Limb (tissue), 2 donors: ENCODE measurements around the gene ERMARD.

Source experiments
- DNase-seq, 2 donors: peaks; one replicate each; pipeline ENCODE4 v3.0.0-alpha.2; 2016; ENCODE audit errors: extremely low spot score in 2 of 2

The ERMARD gene

DNA sequence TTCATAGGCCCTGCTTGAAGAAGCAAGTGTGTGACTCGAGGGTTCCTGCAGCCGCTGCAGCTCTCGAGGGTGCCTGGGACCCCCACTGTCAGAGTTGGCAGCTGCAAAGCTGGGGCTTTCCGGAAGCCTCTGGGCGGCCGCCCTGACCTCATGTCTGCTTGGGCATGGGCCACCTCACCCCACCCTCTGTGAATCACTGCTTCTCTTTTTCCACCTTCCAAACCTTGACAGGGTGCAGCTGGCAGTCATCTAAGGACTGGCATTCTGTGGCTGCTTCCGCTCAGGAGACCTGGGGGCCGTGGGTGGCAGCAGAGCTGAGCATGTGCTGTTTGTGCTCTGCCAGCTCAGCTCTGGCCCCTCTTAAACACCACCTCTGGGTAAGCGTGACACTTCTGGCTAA is 32.0 kb downstream of the ERMARD start:
- DNase-seq: no peak

DNA sequence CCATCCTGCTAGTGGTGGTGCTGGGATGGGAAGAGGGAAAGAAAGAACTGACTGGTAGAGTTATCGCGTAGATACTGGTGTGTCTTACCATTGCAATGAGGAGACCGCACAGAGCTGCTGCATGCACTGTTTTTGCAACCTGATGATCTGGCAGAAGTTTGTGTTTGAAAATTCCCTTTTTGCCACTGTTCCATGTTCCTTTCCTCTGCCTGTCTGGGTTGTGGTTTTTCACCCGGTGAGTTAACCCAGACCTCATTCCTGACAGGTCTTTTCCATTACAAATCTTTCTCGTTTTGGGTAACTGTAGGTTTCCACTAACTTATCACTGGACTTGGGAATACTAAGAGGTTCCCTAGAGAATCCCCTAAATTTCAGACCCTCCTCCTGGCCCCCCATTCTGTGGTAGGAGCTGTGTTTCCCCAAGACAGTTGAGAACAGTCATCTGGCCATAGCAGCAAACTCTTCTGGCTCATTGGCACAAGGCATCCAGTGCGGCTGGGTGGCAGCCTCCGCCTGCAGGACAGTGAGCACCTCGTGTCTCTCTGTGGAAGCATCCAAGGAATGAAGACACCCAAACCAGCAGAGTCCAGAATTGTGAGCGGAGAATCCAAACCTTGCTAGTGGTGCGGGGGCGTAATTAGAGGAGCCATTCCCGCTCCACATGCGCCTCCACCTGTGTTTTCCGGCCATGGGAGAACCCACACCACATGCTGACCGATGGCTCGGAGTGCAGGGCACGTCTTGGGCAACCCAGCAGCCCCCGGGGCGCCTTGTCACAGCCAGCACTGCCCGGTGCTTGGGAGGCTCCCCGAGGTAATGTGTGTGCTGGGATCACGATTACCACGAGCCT is 32.8 kb downstream of the ERMARD start:
- DNase-seq: peak in 1 of 2 donors; percentile 11

DNA sequence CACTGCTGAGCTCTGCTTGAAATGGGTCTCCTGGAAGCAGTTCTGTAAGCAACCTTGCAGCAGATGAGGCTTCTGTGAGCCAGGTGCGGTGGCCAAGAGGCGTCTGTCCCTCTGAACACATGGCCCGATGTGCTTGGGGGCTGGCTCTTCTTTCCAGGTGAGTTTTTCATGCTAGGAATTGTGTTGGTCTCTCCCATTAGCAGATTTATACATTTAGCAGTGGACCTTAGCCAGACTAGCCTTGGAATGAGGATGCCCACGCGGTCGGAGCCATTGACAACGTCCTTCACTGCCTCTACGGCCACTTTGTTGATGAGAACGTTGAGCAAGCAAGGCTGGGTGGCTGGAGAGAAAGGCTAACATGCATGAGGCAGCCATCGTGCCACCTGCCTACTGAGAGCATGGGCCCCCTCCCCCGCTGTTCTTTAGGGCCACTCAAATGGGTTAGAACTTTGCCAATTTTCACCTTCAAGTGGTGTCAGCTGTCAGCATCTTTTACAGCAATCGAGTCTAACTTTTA is 33.5 kb downstream of the ERMARD start:
- DNase-seq: peak in 1 of 2 donors; percentile 12

DNA sequence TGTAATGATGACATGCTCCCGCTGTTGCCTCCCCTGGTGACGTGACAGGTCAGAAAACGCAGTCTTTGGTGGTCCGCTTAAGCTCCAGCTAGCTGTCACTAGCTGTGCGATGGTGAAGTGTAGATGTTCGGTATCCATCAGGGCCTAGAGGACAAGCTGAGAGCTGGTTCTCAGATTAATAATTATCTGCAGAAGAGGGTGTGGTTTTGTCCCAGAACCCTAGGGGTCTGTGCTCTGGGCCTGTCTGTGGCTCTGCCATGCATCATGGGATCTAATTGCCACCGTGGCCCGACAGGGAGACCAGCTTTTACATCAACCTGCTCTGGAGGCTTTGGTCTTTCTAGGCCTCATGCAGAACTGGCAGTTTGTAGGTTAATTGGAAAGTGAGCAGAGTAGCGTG is 34.1 kb downstream of the ERMARD start:
- DNase-seq: no peak

DNA sequence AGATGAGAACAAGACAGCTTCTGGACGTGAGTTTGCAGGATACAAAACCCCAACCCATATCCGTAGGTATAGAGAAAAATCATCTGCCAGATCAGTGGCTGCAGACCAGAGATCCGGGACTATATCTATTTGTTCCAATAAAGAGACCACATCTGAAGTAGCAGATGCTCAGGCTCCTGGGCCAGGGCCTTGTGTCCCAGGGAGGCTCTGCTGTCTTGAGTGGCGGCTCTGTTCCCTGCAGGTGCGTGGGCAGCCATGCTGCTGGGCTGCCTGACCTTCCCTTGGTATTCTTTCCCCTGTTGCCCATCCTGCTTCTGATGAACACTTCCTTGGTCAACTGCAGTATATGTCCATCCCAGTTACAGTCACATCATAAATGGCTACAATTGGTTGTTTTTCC is 34.9 kb downstream of the ERMARD start:
- DNase-seq: peak in 1 of 2 donors; percentile 8

DNA sequence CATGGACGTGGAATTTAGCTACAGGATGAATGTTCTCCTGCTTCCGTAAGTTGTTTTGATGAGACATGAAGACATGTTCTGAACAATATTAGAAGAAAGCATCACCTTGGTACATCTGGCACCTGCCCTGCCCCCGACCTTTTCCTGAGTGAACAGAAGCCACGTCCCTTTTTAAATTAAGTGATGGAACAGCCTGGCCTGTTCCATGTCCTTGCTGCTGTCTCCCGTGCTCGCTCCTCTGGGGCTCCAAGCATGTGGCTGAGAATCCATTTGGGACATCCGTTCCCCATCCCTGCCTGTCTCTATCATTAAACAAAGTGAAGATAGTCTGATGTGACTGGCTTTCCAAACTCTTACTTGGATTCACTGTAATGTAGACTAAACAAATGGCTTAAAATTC is 36.4 kb downstream of the ERMARD start:
- peak in 1 of 2 donors; percentile 11 for DNase-seq

DNA sequence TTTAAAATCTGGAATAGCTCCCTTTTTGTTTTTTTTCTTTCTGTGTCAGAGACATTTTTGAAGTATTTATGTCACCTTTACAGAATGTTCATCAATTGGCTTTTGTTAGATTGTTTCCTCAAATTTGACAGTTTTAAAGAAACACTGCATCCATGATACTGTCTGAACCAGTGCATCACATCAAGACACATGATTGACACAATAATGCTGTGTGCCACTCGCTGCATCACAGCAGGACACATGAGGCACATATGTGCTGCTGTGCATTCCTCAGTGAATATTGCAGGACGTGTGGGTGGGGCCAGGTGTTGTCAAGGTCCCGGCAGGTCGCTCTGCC is 37.4 kb downstream of the ERMARD start:
- DNase-seq: no peak

DNA sequence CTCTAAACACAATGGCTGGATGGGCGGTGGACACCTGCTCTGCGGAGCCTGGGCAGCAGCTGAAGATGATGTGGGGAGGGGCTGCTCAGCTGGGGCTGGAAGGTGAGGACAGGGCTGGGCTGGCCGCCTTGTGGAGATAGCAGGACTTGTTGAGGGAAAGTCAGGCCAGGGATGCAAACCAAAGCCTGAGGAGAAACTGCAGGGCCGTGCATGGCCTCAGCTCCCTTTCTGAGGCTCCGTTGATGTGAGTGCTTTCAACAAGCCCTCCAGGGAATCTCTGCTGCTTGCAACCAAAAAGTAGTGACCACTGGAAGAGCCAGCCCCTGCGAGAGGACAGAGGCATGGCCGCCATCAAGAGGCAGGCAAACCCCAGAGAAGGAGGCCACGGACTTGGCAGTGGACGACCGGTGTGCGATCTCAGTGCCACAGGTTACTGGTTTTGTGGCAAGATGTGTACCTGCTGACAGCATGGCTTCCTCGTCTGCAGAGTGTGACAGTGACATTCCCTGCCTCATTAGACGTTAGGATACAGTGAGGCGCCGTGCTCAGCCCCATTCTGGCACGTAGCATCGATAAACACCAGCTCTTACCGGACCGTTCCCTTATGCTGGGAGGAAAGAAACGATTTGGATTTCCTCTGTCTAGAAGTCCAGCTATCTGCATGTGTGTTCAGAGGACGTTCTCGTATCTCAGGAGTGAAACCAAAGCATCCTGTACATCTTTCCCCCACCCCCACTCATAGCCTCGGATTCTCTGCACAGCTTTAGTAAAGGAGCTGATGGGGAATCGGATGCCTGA is 37.9 kb downstream of the ERMARD start:
- peak in 1 of 2 donors; percentile 22 for DNase-seq

DNA sequence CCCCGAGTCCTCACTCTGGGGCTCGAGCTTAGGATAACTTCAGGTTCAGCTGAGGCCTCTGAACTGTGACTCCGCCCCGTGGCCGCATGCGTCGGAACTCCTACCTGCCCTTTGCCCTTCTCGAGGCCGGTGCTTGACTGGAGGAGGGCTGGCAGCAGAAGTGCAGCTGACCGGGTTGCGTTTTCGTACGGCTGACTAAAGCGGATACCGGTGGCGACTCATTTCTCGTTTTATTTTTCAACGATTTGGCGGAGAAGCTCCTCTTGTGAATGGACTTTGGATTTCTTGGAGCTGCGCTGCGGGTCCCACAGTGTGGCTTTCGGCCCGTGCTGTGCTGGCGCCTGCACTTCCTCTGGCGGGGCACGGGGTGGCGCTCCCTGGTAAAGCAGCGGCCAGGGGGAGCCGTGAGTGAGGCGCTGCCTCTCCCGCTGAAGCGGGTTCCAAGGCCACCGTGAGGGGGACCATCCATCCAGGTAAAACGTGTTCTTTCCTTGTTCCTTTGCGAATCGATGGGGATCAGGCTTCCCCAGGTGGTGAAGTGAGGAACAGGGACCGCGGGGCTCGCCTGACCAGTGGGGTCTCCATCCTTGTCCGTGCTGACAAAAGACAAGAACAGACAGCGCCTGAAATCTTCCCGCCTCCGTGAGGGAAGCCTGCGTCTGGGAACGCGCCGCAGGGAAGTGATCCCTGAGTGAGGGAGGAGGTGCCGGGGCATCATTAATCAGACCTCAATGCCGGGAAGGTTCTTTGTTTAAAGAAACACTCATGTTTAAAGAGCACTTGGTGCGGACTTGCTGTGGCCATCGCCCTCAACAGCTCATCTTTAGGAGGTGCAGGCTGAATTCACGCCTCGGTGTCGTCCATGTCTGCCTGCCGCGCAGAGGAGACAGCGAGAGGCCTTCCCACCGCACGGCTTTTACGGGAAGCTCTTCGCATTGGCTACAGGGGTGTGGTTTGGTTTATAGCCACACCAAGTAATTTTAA is 38.8 kb downstream of the ERMARD start:
- DNase-seq: peak; percentile 78 to 89

DNA sequence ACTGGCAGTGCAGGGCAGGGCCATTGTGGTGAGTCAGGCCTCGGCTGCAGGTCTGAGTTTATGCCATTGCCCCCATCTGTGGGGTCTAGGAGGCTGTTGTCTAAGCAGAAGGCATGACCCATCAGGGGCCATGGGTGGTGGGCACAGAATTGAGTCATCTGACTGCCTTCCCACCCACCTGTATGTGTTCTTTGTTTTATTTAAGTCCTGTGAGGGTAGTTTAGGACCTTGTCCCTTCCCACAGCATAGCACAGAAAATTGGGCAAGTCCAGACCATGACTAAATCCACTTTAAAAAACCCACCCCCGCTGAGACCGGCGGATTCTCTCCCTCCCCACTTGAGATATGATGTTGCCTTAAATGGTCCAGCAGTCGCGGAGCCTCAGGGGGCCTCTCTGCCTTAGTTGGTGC is 40.3 kb downstream of the ERMARD start:
- peak in 1 of 2 donors; percentile 17 for DNase-seq

DNA sequence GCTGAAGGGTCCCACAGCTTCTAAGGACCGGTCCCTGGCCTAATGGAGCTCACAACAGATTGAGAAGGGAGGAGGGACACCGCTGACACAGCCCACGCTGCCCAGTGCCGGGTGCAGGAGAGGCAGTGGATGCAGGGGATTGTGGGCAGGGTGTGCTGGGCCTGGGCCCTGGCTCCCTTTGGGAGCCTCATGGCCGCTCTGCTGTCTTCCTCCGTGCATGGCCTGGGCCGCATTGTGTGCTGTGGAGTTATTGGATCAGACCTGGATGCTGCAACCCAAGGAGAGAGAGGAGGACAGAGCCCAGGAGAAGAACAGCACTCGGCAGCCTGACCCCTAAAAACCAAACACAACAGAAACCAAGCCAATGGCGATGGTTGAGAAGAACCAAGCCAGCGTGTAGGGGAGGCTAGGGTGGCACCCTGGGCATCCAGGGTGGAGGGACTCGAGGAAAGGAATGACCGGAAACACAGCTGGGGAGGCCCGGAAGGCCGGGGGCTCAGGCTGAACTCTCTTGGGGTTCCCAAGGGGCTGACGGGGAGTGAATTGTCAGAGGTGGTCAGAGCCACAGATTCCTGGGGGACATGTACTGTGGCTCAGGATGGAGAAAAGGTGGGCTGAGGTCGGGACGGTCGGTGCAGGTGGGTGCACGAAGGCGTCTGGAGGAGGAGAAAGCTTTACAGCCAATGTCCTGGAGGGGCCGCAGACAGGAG is 41.0 kb downstream of the ERMARD start:
- peak in 1 of 2 donors; percentile 16 for DNase-seq

DNA sequence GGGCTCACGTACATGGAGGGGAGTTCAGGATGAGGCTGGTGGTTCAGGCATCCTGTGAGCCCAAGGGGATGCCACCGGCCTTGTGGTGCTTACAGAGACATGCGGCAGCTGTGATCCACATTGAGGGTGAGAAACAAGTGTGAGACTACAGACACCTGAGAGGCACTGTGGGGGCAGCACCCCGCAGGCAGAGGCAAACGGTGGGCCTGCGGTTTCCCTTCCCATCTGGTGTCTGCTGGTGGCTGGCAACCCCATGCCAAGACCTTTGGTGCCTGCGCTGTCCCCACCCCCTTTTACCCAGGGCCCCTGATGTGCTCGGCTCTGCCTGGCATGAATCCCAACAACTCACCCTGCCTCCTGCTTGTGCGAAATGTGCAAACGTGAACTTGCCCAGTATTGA is 42.0 kb downstream of the ERMARD start:
- peak in 1 of 2 donors; percentile 14 for DNase-seq

DNA sequence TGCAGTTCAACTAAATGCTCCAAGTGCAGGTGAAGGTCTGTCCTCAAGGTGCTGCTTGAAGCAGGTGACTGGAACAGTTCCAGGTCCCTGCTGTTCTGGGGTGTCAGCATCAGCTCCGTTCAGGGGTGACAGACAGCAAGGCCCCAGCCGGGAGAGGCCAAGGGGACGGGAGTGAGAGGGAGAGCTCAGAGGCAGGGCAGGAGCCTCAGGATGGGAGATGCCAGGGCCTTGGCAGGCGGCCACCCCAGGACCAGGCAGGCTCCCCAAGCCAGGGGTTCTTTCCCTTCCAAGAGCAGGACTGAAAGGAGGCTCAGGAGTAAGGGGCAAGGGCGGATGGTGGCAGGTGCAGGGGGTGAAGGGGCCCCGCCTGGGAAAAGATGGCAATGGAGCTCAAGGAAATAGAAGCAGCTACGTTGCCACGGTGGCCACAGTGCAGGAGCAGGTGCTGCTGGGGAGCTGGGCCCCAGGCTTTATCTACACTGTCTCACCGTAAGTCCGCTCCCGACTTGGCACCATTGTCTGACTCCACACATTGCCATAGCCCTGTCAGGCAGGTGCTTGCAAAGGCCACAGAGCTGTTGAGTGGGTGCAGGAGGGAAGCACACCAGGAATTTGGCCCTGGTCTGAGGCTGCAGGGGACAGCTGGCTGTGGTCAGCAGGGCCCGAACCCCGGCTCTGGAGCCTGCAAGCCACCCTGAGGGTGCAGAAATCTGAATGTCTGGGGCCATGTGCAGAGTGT is 43.1 kb downstream of the ERMARD start:
- peak in 1 of 2 donors; percentile 25 for DNase-seq

DNA sequence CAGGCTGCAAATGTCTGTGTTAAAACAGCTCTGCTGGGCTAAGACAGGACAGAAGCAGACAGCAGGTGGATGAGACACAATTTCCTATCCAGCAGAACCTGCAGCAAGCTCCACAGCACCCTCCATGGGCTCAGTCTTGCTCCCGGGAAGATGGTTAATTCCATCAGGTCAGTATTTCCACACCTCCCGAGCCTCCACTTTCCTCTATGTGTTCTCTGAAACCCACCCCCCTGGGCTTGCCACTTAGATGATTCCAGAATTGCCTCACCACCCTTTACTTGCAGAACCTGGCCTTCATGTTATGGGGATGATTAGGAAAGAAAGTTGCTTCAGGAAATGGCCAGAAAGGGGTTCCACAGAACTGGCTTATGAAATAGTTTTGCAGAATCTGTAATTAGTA is 43.8 kb downstream of the ERMARD start:
- DNase-seq: no peak

DNA sequence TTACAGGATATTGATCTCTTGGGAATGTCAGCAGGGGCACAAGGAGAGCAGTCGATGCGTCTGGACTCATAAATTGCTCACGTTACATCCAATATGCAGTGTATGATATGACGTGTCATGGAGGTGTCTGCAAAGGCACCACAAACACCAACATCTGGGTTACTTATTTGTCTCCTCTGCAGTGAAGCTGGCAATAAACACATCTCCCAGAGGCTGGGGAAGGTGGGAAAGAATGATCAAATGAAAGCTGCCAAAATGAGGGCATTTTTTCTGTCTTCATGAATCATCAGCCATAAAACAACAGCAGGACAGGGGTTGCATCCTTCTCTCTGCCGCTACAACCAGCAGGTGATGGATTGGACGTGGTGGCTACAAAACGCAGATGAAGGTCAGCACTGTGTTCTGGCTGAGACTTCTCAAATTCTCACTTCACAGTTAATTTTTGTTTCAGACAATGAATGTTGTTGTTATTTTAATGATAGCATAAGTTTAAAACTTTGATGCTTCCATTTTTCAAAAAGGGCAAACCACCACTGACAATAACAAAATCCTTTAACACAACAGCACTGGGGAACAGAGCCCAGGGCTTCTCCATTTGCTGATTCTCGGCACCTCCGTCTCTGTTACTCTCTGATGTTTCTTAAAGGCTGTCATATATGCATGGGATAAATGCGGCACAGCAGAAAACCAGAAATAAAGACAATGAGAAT is 47.5 kb downstream of the ERMARD start:
- peak in 1 of 2 donors; percentile 7 for DNase-seq

DNA sequence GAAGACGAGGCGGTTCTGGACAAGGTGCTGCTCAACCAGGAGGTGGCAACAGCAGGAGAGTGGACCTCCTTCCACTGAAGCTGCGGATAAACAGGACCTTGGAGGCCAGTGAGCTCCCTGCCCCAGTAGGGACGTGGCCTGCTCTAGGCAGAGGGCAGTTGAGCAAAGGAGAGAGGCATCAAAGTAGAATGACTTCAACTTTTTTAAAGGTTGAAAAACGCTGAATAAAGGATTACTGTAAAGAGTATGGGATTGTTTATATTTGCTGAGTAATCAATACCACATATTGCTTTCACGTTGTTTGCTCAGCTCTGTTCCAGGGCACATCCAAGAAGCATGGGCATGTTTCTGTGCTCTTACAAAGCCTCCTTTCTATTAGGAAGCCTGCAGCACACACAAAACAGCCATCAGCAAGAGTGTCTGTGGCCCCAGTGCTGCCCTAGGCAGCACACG is 48.1 kb downstream of the ERMARD start:
- DNase-seq: peak in 1 of 2 donors; percentile 4

DNA sequence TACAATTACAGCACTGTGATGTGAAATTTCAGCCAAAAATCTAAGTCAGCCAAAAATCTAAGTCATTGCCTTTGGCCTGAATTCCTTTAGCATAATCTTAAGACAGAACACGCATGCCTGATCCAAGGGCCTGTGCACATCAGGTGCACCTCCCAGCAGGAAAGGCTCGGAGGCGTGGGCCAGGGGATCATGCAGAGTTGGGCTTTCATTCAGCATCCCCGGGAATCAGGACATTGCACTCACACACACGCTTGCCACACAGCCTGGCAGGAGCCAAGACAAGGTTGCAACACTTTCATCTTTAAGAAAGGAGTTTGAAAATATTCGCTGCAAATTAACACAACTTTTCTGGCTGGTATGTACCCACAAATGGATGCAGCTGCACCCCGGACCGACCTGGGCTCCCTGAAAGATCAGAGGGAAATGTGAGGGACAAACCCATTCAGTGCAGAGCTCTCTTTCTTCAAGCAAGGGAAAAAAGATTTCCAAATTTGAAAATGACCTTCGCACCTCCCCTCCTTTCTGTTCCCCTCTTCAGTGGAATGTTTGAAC is 48.8 kb downstream of the ERMARD start:
- peak in 1 of 2 donors; percentile 20 for DNase-seq

DNA sequence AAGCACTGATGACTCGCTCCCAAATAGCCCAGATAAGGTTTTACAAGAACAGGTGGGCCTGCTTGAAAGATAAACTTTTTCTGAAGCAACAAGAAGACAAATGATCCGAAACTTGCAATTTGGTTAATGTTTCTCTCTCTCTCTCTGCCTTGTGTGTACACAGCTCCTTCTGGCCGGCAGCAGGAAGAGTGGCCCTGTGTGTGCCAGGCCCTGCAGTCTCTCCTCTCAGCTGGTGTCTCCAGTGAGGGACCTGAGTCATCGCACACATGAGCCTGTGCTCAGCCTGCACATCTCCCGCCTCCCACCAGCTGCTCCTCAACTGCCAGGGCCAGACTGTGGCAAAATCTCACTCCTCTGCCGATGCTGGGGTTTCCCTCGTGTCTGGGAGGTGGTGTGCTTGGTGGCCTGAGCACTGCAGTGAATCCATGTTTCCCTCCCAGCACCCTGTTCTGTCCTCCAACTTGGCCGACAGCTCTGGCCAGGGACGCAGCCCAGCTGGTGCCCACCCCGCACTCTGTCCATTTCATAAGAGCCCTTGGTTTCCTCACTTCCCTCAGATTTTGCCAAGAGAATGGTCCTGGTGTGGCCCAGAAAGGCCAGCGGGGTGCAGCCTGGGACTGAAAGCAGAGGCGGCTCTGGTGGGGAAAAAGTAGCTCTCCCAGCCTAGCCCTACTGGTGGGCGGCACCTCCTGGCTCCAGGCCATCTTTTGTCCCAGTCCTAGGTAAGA is 49.4 kb downstream of the ERMARD start:
- peak; percentile 8 to 26 for DNase-seq
